Muscle layer of colon (tissue), 2 donors: Measurements from ENCODE around the gene SMG6.
A peak's percentile ranks its signal among the peaks of the same experiment; 100 is the strongest.

Experiments used
- H3K27ac ChIP-seq: one replicate; pipeline ENCODE4 v1.7.0; 2013; ENCODE audit warnings: low read depth, mild to moderate bottlenecking, low read length, moderate library complexity
- H3K27me3 ChIP-seq, 2 donors: one replicate each; pipeline ENCODE4 v1.7.0; 2013; ENCODE audit warnings: low read length in 2 of 2, mild to moderate bottlenecking in 2 of 2; ENCODE audit not compliant: insufficient read depth in 2 of 2, control insufficient read depth in 1 of 2
- H3K36me3 ChIP-seq: one replicate; pipeline ENCODE4 v1.7.0; 2013; ENCODE audit warnings: mild to moderate bottlenecking, low read length; ENCODE audit not compliant: insufficient read depth
- H3K4me1 ChIP-seq: one replicate; pipeline ENCODE4 v1.7.0; 2013; ENCODE audit warnings: mild to moderate bottlenecking, low read length; ENCODE audit not compliant: insufficient read depth
- H3K4me3 ChIP-seq, 2 donors: one replicate each; pipeline ENCODE4 v1.7.0; 2013; ENCODE audit warnings: low read length in 2 of 2, low read depth in 1 of 2, mild to moderate bottlenecking in 1 of 2, moderate library complexity in 1 of 2
- H3K9ac ChIP-seq: one replicate; pipeline ENCODE4 v1.7.0; 2013; ENCODE audit warnings: low read length
- H3K9me3 ChIP-seq: one replicate; pipeline ENCODE4 v1.7.0; 2013; ENCODE audit warnings: mild to moderate bottlenecking, low read length
- donor health status: abdominal sarcoma.
- donor health status: Adenocarcinoma of cecum.

The SMG6 gene

GRCh38 chr17:2123375-2124251 lies 180.0 kb downstream of the SMG6 start:
- Histone ChIP-seq H3K4me1 (peaks cover 26% of the 10 kb centered on the region), H3K27ac (peak overlapping the region; percentile 17), H3K36me3 (peaks cover 5% of the 10 kb centered on the region), H3K4me3 (peak overlapping the region; percentile 11 to 16), H3K27me3 (no peaks in the 10 kb centered on the region), H3K9ac (no peak overlapping the region), H3K9me3 (no peaks in the 10 kb centered on the region)

GRCh38 chr17:2122641-2123302 lies 180.8 kb downstream of the SMG6 start:
- Histone ChIP-seq H3K9me3 (no peaks in the 10 kb centered on the region), H3K27me3 (no peaks in the 10 kb centered on the region), H3K27ac (peak overlapping the region; percentile 17), H3K9ac (no peak overlapping the region), H3K4me1 (peaks cover 26% of the 10 kb centered on the region), H3K36me3 (peaks cover 5% of the 10 kb centered on the region), H3K4me3 (peak overlapping the region in 1 of 2 donors; percentile 16)

GRCh38 chr17:2120586-2121335 lies 182.8 kb downstream of the SMG6 start:
- H3K9ac ChIP-seq: no peak overlapping the region
- H3K27ac ChIP-seq: no peak overlapping the region
- H3K9me3 ChIP-seq: no peaks in the 10 kb centered on the region
- H3K36me3 ChIP-seq: peaks cover 5% of the 10 kb centered on the region
- H3K27me3 ChIP-seq: no peaks in the 10 kb centered on the region
- H3K4me1 ChIP-seq: peaks cover 26% of the 10 kb centered on the region
- H3K4me3 ChIP-seq: no peak overlapping the region

- no peak overlapping the region for H3K9ac ChIP-seq
- H3K4me1 ChIP-seq: no peaks in the 10 kb centered on the region
- no peak overlapping the region for H3K4me3 ChIP-seq
- no peaks in the 10 kb centered on the region for H3K9me3 ChIP-seq
- no peak overlapping the region for H3K27ac ChIP-seq
- H3K36me3 ChIP-seq: no peaks in the 10 kb centered on the region
- H3K27me3 ChIP-seq: no peaks in the 10 kb centered on the region
Measured at GRCh38 chr17:2113279-2113622, 190.3 kb downstream of the SMG6 start.

GRCh38 chr17:2111691-2112090 lies 191.9 kb downstream of the SMG6 start:
- Histone ChIP-seq H3K4me3 (no peak overlapping the region), H3K9ac (no peak overlapping the region), H3K36me3 (peaks cover 3% of the 10 kb centered on the region), H3K9me3 (no peaks in the 10 kb centered on the region), H3K4me1 (peaks cover 12% of the 10 kb centered on the region), H3K27ac (no peak overlapping the region), H3K27me3 (no peaks in the 10 kb centered on the region)

GRCh38 chr17:2110436-2110835 lies 193.1 kb downstream of the SMG6 start:
- no peaks in the 10 kb centered on the region for H3K9me3 ChIP-seq
- H3K9ac ChIP-seq: no peak overlapping the region
- peaks cover 22% of the 10 kb centered on the region for H3K4me1 ChIP-seq
- no peak overlapping the region for H3K4me3 ChIP-seq
- H3K36me3 ChIP-seq: peaks cover 3% of the 10 kb centered on the region
- H3K27me3 ChIP-seq: no peaks in the 10 kb centered on the region
- H3K27ac ChIP-seq: no peak overlapping the region

- Histone ChIP-seq H3K36me3 (peaks cover 3% of the 10 kb centered on the region), H3K4me3 (no peak overlapping the region), H3K27me3 (no peaks in the 10 kb centered on the region), H3K9ac (no peak overlapping the region), H3K27ac (no peak overlapping the region), H3K4me1 (peaks cover 29% of the 10 kb centered on the region), H3K9me3 (no peaks in the 10 kb centered on the region)
Measured at GRCh38 chr17:2108170-2108569, 195.4 kb downstream of the SMG6 start.

- H3K4me1 ChIP-seq: peaks cover 35% of the 10 kb centered on the region
- H3K27me3 ChIP-seq: no peaks in the 10 kb centered on the region
- H3K9ac ChIP-seq: no peak overlapping the region
- peak overlapping the region; percentile 39 for H3K27ac ChIP-seq
- no peaks in the 10 kb centered on the region for H3K9me3 ChIP-seq
- no peak overlapping the region for H3K4me3 ChIP-seq
- H3K36me3 ChIP-seq: peaks cover 3% of the 10 kb centered on the region
Measured at GRCh38 chr17:2107506-2107905, 196.1 kb downstream of the SMG6 start.

- H3K4me3 ChIP-seq: no peak overlapping the region
- H3K4me1 ChIP-seq: peaks cover 35% of the 10 kb centered on the region
- no peak overlapping the region for H3K9ac ChIP-seq
- H3K27ac ChIP-seq: peak overlapping the region; percentile 39
- no peaks in the 10 kb centered on the region for H3K9me3 ChIP-seq
- no peaks in the 10 kb centered on the region for H3K27me3 ChIP-seq
- peaks cover 3% of the 10 kb centered on the region for H3K36me3 ChIP-seq
Measured at GRCh38 chr17:2107050-2107449, 196.5 kb downstream of the SMG6 start.

GRCh38 chr17:2106308-2106955 lies 197.2 kb downstream of the SMG6 start:
- no peaks in the 10 kb centered on the region for H3K27me3 ChIP-seq
- H3K36me3 ChIP-seq: peaks cover 3% of the 10 kb centered on the region
- H3K4me1 ChIP-seq: peaks cover 39% of the 10 kb centered on the region
- H3K4me3 ChIP-seq: no peak overlapping the region
- no peaks in the 10 kb centered on the region for H3K9me3 ChIP-seq
- H3K27ac ChIP-seq: no peak overlapping the region
- H3K9ac ChIP-seq: no peak overlapping the region

- H3K27ac ChIP-seq: no peak overlapping the region
- H3K9me3 ChIP-seq: no peaks in the 10 kb centered on the region
- no peaks in the 10 kb centered on the region for H3K27me3 ChIP-seq
- H3K4me1 ChIP-seq: peaks cover 40% of the 10 kb centered on the region
- H3K4me3 ChIP-seq: no peak overlapping the region
- peaks cover 3% of the 10 kb centered on the region for H3K36me3 ChIP-seq
- no peak overlapping the region for H3K9ac ChIP-seq
Measured at GRCh38 chr17:2105663-2106062, 197.9 kb downstream of the SMG6 start.
